Vagina (tissue), 2 donors: ENCODE measurements around the gene MAML3.

Experiments
- POLR2AphosphoS5 ChIP-seq, 2 donors: sonication (generic); formaldehyde crosslinking; IDR thresholded peaks; one replicate each; pipeline ENCODE4 v1.9.0; 2017; ENCODE audit warnings: antibody characterized with exemption in 2 of 2, mild to moderate bottlenecking in 2 of 2, low read depth in 1 of 2; ENCODE audit not compliant: insufficient read depth in 1 of 2
- TF ChIP-seq, protein P1 (sequence below), 3 experiments: fragments of 450-650 bp in 2 of 3; fragments of 200-600 bp in 1 of 3; sonication (generic) in 1 of 3; IDR thresholded peaks; one replicate each; pipeline ENCODE4 v1.5.1; 2017 to 2019; ENCODE audit warnings: antibody characterized with exemption in 3 of 3, mild to moderate bottlenecking in 2 of 3, moderate library complexity in 2 of 3

DNA sequence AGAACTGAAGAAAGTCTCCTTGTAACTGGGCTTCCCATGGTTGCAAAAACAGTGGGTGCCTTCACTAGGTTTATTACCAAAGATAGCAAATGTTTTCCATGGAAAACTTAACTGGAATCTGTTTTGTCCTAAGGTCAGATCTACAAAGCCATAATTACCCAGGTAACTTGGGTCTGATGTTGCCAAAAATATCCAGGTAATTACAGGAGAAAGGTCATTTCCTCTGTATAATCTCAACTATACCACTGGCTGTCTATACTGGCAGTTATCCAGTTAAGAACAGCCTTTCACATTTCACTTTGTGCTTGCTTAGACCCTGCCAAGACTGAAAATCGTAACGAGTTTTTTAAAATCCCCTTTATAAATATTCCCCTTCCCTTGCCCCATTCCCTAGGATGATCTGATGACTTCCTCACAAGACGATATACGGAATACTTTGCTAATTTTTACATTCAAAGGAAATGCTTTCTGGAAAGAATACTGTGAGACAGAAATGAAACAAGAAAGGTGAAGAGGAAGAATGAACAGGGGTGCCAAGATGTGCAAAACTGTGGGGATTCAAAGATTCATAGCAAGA, 105.5 kb downstream of the MAML3 start:
- TF ChIP-seq, protein P1, sequence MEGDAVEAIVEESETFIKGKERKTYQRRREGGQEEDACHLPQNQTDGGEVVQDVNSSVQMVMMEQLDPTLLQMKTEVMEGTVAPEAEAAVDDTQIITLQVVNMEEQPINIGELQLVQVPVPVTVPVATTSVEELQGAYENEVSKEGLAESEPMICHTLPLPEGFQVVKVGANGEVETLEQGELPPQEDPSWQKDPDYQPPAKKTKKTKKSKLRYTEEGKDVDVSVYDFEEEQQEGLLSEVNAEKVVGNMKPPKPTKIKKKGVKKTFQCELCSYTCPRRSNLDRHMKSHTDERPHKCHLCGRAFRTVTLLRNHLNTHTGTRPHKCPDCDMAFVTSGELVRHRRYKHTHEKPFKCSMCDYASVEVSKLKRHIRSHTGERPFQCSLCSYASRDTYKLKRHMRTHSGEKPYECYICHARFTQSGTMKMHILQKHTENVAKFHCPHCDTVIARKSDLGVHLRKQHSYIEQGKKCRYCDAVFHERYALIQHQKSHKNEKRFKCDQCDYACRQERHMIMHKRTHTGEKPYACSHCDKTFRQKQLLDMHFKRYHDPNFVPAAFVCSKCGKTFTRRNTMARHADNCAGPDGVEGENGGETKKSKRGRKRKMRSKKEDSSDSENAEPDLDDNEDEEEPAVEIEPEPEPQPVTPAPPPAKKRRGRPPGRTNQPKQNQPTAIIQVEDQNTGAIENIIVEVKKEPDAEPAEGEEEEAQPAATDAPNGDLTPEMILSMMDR (IDR thresholded peaks at IDR 0.05) = no peak
- no peak for TF ChIP-seq POLR2AphosphoS5 (IDR thresholded peaks at IDR 0.05; ENCODE audit: insufficient read depth in 1 of 2, low read depth in 1 of 2)
